Endothelial cell of umbilical vein (primary cell): ENCODE data around the gene TIMM21.

ENCODE experiments used
- EZH2 ChIP-seq: IDR thresholded peaks from 2 replicates; pipeline ENCODE4 v1.6.1; 2012; ENCODE audit warnings: borderline replicate concordance, low read depth, mild to moderate bottlenecking, moderate library complexity, low read length, inconsistent platforms; ENCODE audit not compliant: severe bottlenecking
- TF ChIP-seq, protein P1 (sequence below), 2 donors: IDR thresholded peaks; 1 replicate in 1 of 2; 2 replicates in 1 of 2; pipeline ENCODE4 v1.5.1; 2011; ENCODE audit warnings: low read length in 2 of 2, mild to moderate bottlenecking in 2 of 2, moderate library complexity in 2 of 2, control low read depth in 1 of 2, inconsistent platforms in 1 of 2, low read depth in 1 of 2; ENCODE audit not compliant: insufficient read depth in 1 of 2; ENCODE audit errors: extremely low read depth in 1 of 2

DNA sequence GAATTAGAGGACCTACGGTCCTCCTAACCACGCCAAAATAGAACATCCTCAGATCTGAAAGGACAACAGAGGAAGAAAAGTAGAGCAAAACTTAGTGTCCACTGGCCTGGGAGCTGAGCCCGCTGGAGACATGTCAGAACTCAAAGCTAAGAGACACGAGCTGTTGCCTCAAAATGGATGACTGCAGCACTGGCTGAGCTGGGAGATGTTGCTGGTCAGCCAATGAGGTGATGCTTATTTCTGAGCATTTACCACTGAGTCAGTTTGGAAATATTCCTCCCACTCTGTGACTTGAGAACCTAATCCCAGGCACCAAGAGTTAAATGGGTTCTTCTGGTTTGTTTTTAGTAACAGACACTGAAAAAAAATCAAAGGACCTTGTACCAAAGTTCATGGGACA is 33.3 kb upstream of the TIMM21 start:
- TF ChIP-seq, protein P1, sequence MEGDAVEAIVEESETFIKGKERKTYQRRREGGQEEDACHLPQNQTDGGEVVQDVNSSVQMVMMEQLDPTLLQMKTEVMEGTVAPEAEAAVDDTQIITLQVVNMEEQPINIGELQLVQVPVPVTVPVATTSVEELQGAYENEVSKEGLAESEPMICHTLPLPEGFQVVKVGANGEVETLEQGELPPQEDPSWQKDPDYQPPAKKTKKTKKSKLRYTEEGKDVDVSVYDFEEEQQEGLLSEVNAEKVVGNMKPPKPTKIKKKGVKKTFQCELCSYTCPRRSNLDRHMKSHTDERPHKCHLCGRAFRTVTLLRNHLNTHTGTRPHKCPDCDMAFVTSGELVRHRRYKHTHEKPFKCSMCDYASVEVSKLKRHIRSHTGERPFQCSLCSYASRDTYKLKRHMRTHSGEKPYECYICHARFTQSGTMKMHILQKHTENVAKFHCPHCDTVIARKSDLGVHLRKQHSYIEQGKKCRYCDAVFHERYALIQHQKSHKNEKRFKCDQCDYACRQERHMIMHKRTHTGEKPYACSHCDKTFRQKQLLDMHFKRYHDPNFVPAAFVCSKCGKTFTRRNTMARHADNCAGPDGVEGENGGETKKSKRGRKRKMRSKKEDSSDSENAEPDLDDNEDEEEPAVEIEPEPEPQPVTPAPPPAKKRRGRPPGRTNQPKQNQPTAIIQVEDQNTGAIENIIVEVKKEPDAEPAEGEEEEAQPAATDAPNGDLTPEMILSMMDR (IDR thresholded peaks at IDR 0.05; ENCODE audit: extremely low read depth in 1 of 2, insufficient read depth in 1 of 2, low read depth in 1 of 2, low read length in 2 of 2), result no peak
- no peak for TF ChIP-seq EZH2
